Mucosa of descending colon (tissue), 3 donors: ENCODE results near the gene GALNT18. TPM values are rescaled to one million over a fixed set of nuclear protein-coding genes. Genes with fewer than 3 reads are reported as not detected.

ENCODE experiments used
- ATAC-seq: fragments of 200-7000 bp; cut with Tn5 transposase; one replicate; pipeline ENCODE4 v1.9.1; 2020; ENCODE audit warnings: mild to moderate bottlenecking, moderate library complexity
- DNase-seq, 3 donors: peaks; one replicate each; pipeline ENCODE4 v3.0.0-alpha.2; 2020
- H3K36me3 ChIP-seq: fragments of 200-600 bp; one replicate; pipeline ENCODE4 v1.8.0; 2021; ENCODE audit warnings: low read depth, mild to moderate bottlenecking
- H3K4me1 ChIP-seq: fragments of 200-600 bp; one replicate; pipeline ENCODE4 v1.8.0; 2021; ENCODE audit warnings: low read depth, mild to moderate bottlenecking
- H3K4me3 ChIP-seq: fragments of 200-600 bp; one replicate; pipeline ENCODE4 v1.8.0; 2021; ENCODE audit warnings: mild to moderate bottlenecking
- H3K9me3 ChIP-seq: fragments of 200-600 bp; one replicate; pipeline ENCODE4 v1.8.0; 2021; ENCODE audit warnings: mild to moderate bottlenecking
- CTCF ChIP-seq: fragments of 200-600 bp; IDR thresholded peaks from one replicate; pipeline ENCODE4 v1.8.0; 2022; ENCODE audit warnings: antibody characterized with exemption, mild to moderate bottlenecking
- intact Hi-C, 2 donors: fragments of 100-400 bp; cut with DNase I in 1 of 2; cut with micrococcal nuclease in 1 of 2; formaldehyde crosslinking; loops; one replicate each; pipeline versions ENCODE4 v1.11.0 to v1.11.1; 2022; cut with DNase I, micrococcal nuclease
- total RNA-seq, 3 donors: library from RNA; stranded (reverse); fragmentation: NEBNext Ultra II Directional in 2 of 3; extraction: Animal tissue kit (Norgen Biotek cat#: 25700) in 2 of 3; gene quantifications; one replicate each; pipeline versions ENCODE4 v1.2.1 to v1.2.4, GENCODE V29; 2021 to 2023
- donor health status: DM: no; HTN: no; CAD: no; lungs with moderate emphysema.
- donor health status: DM: no; HTN: no; CAD: no.
- donor health status: DM: no; HTN: yes; CAD: no.

The GALNT18 gene
- total RNA-seq, 3 donors from 2014 or later: 2.0 to 27.8 (median 5.4) TPM

- Histone ChIP-seq H3K4me1 (no peaks in the 10 kb centered on the region), H3K36me3 (no peaks in the 10 kb centered on the region), H3K4me3 (no peak overlapping the region), H3K9me3 (no peaks in the 10 kb centered on the region)
- intact Hi-C loops: no loop called here
- TF ChIP-seq CTCF: no peak
- DNase-seq: no peak
- ATAC-seq: no peak
Measured at GRCh38 chr11:11582011-11582701, 39.6 kb downstream of the GALNT18 start.

GRCh38 chr11:11581481-11581880 lies 40.3 kb downstream of the GALNT18 start:
- no peak overlapping the region for H3K4me3 ChIP-seq
- ATAC-seq (no peak), DNase-seq (no peak)
- intact Hi-C loops: no loop called here
- H3K9me3 ChIP-seq: no peaks in the 10 kb centered on the region
- TF ChIP-seq CTCF: no peak
- H3K4me1 ChIP-seq: no peaks in the 10 kb centered on the region
- no peaks in the 10 kb centered on the region for H3K36me3 ChIP-seq

GRCh38 chr11:11580841-11581411 lies 40.9 kb downstream of the GALNT18 start:
- Histone ChIP-seq H3K4me3 (no peak overlapping the region), H3K9me3 (no peaks in the 10 kb centered on the region), H3K36me3 (no peaks in the 10 kb centered on the region), H3K4me1 (no peaks in the 10 kb centered on the region)
- no peak for DNase-seq
- no peak for TF ChIP-seq CTCF
- intact Hi-C loops: no loop called here
- no peak for ATAC-seq

GRCh38 chr11:11580012-11580411 lies 41.8 kb downstream of the GALNT18 start:
- DNase-seq (no peak), ATAC-seq (no peak)
- Histone ChIP-seq H3K4me3 (no peak overlapping the region), H3K9me3 (no peaks in the 10 kb centered on the region), H3K36me3 (no peaks in the 10 kb centered on the region), H3K4me1 (no peaks in the 10 kb centered on the region)
- intact Hi-C loops: no loop called here
- TF ChIP-seq CTCF: no peak

GRCh38 chr11:11579012-11579988 lies 42.5 kb downstream of the GALNT18 start:
- Histone ChIP-seq H3K9me3 (no peaks in the 10 kb centered on the region), H3K36me3 (no peaks in the 10 kb centered on the region), H3K4me3 (no peak overlapping the region), H3K4me1 (no peaks in the 10 kb centered on the region)
- no peak for ATAC-seq
- no peak for DNase-seq
- no peak for TF ChIP-seq CTCF
- intact Hi-C loops: no loop called here
